Measurements from ENCODE around the gene ONECUT1. TPM values are rescaled to one million over a fixed set of nuclear protein-coding genes. Genes with fewer than 3 reads are reported as not detected.

ONECUT1 gene
- total RNA-seq, 1 experiment from 2014 or later, result 1.3 TPM

DNA sequence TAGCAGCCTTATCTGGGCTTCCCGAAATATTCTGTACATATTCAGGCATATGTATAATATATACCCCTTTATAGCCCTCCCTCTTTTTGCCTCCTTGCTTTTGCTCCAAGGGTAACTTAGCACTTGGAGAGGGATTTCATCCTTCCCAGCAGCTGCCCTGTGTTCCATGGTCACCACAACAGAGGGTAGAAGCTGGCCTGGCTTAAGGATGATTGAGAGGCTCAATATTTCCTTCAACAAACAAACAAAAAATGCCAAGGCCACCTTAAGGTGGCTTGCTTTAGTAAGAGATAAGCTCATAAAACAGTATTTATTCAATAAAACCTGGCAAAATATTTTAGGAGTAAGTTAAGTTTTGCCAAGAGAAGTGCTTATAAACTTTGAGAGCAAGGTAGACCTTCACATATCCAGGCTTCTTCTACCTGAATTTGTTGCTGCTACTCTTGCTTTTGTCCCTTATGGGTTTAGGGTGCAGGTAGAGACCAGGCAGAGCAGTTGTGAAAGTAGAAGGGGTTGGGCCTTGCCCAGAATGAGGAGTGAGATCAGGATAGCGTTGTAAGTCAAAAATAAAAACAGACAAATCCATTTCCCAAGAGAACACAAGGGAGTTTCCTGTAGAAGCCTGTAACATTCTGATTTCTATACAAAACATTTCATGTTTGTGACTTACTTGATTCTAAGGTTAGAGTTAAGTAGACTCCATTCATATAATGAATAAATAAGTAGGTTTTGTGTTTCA lies 58.2 kb downstream of the ONECUT1 start:
- BruUV-seq (replicated peaks), result no TSS peak
- H3K9me3 ChIP-seq (ENCODE audit: control insufficient read depth in 1 of 2, insufficient read depth in 1 of 2, low read depth in 1 of 2, low read length in 2 of 2), result no peaks in the 10 kb centered on the region
- no peak for ATAC-seq

DNA sequence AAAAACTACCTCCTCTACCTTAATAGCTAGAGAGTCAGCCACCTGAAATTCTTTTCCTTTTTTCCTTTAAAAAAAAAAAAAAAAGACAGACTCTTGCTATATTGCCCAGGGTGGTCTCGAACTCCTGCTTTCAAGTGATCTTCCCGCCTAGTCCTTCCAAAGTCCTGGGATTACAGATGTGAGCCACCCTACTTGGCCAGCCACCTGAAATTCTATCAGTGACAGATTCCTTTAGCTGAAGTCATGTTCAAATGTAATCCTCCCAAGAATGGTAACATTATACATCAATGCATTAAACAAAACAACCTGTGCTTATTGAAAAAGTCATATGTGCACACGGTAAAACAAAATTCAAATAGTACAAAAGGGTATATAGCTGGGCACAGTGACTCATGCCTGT lies 59.1 kb downstream of the ONECUT1 start:
- no peaks in the 10 kb centered on the region for H3K79me2 ChIP-seq (ENCODE audit: insufficient read depth, low read length)
- no peak for DNase-seq (ENCODE audit: low read depth, low spot score)
- ATAC-seq, result no peak
- H3K4me3 ChIP-seq (replicated peaks in 1 of 2; ENCODE audit: low read depth in 1 of 2, low read length in 2 of 2), result no peak overlapping the region
- POLR2A ChIA-PET, result no interaction called here
- BruUV-seq (replicated peaks), result no TSS peak
- H3K9me2 ChIP-seq (ENCODE audit: insufficient read depth), result no peaks in the 10 kb centered on the region
- RAD21 ChIA-PET (ENCODE audit: low non-redundant PET in 1 of 2, low total read pairs in 2 of 2, uncharacterized antibody in 2 of 2, unreplicated experiment in 2 of 2), result no interaction called here
- intact Hi-C loops (cut with micrococcal nuclease), result loop anchor here (10.0 kb wide), 1 partner anchor 166 kb away; the partner anchor contains the start of gene ARPP19
- CTCF ChIA-PET, result no interaction called here
- no peak overlapping the region for H3K27ac ChIP-seq (ENCODE audit: low read depth, low read length)
- TF ChIP-seq SP1 (IDR thresholded peaks at IDR 0.05; ENCODE audit: low read depth), result no peak
- TF ChIP-seq, protein P1, sequence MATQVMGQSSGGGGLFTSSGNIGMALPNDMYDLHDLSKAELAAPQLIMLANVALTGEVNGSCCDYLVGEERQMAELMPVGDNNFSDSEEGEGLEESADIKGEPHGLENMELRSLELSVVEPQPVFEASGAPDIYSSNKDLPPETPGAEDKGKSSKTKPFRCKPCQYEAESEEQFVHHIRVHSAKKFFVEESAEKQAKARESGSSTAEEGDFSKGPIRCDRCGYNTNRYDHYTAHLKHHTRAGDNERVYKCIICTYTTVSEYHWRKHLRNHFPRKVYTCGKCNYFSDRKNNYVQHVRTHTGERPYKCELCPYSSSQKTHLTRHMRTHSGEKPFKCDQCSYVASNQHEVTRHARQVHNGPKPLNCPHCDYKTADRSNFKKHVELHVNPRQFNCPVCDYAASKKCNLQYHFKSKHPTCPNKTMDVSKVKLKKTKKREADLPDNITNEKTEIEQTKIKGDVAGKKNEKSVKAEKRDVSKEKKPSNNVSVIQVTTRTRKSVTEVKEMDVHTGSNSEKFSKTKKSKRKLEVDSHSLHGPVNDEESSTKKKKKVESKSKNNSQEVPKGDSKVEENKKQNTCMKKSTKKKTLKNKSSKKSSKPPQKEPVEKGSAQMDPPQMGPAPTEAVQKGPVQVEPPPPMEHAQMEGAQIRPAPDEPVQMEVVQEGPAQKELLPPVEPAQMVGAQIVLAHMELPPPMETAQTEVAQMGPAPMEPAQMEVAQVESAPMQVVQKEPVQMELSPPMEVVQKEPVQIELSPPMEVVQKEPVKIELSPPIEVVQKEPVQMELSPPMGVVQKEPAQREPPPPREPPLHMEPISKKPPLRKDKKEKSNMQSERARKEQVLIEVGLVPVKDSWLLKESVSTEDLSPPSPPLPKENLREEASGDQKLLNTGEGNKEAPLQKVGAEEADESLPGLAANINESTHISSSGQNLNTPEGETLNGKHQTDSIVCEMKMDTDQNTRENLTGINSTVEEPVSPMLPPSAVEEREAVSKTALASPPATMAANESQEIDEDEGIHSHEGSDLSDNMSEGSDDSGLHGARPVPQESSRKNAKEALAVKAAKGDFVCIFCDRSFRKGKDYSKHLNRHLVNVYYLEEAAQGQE (IDR thresholded peaks at IDR 0.05; ENCODE audit: low read depth), result no peak
- no peak for TF ChIP-seq POLR2AphosphoS5 (IDR thresholded peaks at IDR 0.05; ENCODE audit: low read depth, low read length)
- no peak for TF ChIP-seq RAD21 (IDR thresholded peaks at IDR 0.05; ENCODE audit: low read depth)
- no peak for TF ChIP-seq CBX3 (IDR thresholded peaks at IDR 0.05; ENCODE audit: low read depth)
- TF ChIP-seq FOSL1 (IDR thresholded peaks at IDR 0.05; ENCODE audit: low read depth), result no peak
- no peaks in the 10 kb centered on the region for H3K27me3 ChIP-seq (ENCODE audit: insufficient read depth, low read length)
- H4K20me1 ChIP-seq (ENCODE audit: insufficient read depth), result no peaks in the 10 kb centered on the region
- H3K4me1 ChIP-seq (ENCODE audit: control insufficient read depth in 1 of 2, insufficient read depth in 2 of 2, low read length in 2 of 2), result no peaks in the 10 kb centered on the region
- H2AFZ ChIP-seq (ENCODE audit: low read depth, low read length, poor library complexity, severe bottlenecking), result no peak overlapping the region
- H3K4me2 ChIP-seq (ENCODE audit: low read length), result no peak overlapping the region
- no peaks in the 10 kb centered on the region for H3K9me3 ChIP-seq (ENCODE audit: control insufficient read depth in 1 of 2, insufficient read depth in 1 of 2, low read depth in 1 of 2, low read length in 2 of 2)
- no peaks in the 10 kb centered on the region for H3K36me3 ChIP-seq (ENCODE audit: control insufficient read depth in 1 of 2, insufficient read depth in 2 of 2, low read length in 2 of 2)
- no peak overlapping the region for H3K9ac ChIP-seq (ENCODE audit: low read length)

More for the DNA sequence above, 58.2 kb downstream of the ONECUT1 start:
- no peaks in the 10 kb centered on the region for H4K20me1 ChIP-seq (ENCODE audit: insufficient read depth)
- no peaks in the 10 kb centered on the region for H3K27me3 ChIP-seq (ENCODE audit: insufficient read depth, low read length)
- POLR2A ChIA-PET, result no interaction called here
- H3K4me2 ChIP-seq (ENCODE audit: low read length), result no peak overlapping the region
- CTCF ChIA-PET, result no interaction called here
- RAD21 ChIA-PET (ENCODE audit: low non-redundant PET in 1 of 2, low total read pairs in 2 of 2, uncharacterized antibody in 2 of 2, unreplicated experiment in 2 of 2), result no interaction called here
- intact Hi-C loops (cut with micrococcal nuclease), result loop anchor here (10.0 kb wide), 1 partner anchor 167 kb away; the partner anchor contains the start of gene ARPP19
- TF ChIP-seq YY1 (IDR thresholded peaks at IDR 0.05; ENCODE audit: extremely low read depth, insufficient replicate concordance, low read depth, low read length), result no peak
- TF ChIP-seq, protein P2, sequence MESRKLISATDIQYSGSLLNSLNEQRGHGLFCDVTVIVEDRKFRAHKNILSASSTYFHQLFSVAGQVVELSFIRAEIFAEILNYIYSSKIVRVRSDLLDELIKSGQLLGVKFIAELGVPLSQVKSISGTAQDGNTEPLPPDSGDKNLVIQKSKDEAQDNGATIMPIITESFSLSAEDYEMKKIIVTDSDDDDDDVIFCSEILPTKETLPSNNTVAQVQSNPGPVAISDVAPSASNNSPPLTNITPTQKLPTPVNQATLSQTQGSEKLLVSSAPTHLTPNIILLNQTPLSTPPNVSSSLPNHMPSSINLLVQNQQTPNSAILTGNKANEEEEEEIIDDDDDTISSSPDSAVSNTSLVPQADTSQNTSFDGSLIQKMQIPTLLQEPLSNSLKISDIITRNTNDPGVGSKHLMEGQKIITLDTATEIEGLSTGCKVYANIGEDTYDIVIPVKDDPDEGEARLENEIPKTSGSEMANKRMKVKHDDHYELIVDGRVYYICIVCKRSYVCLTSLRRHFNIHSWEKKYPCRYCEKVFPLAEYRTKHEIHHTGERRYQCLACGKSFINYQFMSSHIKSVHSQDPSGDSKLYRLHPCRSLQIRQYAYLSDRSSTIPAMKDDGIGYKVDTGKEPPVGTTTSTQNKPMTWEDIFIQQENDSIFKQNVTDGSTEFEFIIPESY (IDR thresholded peaks at IDR 0.05; ENCODE audit: extremely low read depth, insufficient replicate concordance, low read length), result no peak
- H2AFZ ChIP-seq (ENCODE audit: low read depth, low read length, poor library complexity, severe bottlenecking), result no peak overlapping the region
- no peaks in the 10 kb centered on the region for H3K4me1 ChIP-seq (ENCODE audit: control insufficient read depth in 1 of 2, insufficient read depth in 2 of 2, low read length in 2 of 2)
- no peaks in the 10 kb centered on the region for H3K36me3 ChIP-seq (ENCODE audit: control insufficient read depth in 1 of 2, insufficient read depth in 2 of 2, low read length in 2 of 2)
- no peak overlapping the region for H3K9ac ChIP-seq (ENCODE audit: low read length)
- H3K4me3 ChIP-seq (replicated peaks in 1 of 2; ENCODE audit: low read depth in 1 of 2, low read length in 2 of 2), result no peak overlapping the region
- H3K9me2 ChIP-seq (ENCODE audit: insufficient read depth), result no peaks in the 10 kb centered on the region
- no peak for DNase-seq (ENCODE audit: low read depth, low spot score)
- no peak overlapping the region for H3K27ac ChIP-seq (ENCODE audit: low read depth, low read length)
- H3K79me2 ChIP-seq (ENCODE audit: insufficient read depth, low read length), result no peaks in the 10 kb centered on the region

Measured in HCT116 (cell line).